A549 (cell line): ENCODE results near the gene HMG20B. TPM values are rescaled to one million over a fixed set of nuclear protein-coding genes. Genes with fewer than 3 reads are reported as not detected.
"Not testable (repeated sequence)": the region's sequence is repeated elsewhere in the genome, so short reads cannot be mapped to it uniquely, and the experiment has no call there.

ENCODE experiments used
- ATAC-seq, 2 experiments: fragments of 200-7000 bp in 1 of 2; fragments of >200 bp in 1 of 2; cut with Nextera tagmentation in 1 of 2; cut with Tn5 transposase in 1 of 2; 3 replicates each; pipeline versions ENCODE4 v1.8.0 to v1.9.1; 2018 to 2020; ENCODE audit warnings: mild to moderate bottlenecking in 1 of 2, moderate library complexity in 1 of 2
- CTCF ChIA-PET: fragments of 300-600 bp; sonication (Branson Sonifier 250); formaldehyde crosslinking; extraction: SDS; loops from one replicate; lab custom pipeline; 2021; ENCODE audit warnings: antibody characterized with exemption, inconsistent platforms; lab: Yijun Ruan, JAX
- POLR2A ChIA-PET: fragments of 350-600 bp; formaldehyde crosslinking; extraction: SDS; loops from one replicate; lab custom pipeline; 2021; ENCODE audit warnings: antibody characterized with exemption, inconsistent platforms; lab: Yijun Ruan, JAX
- DNase-seq, 2 experiments: peaks; one replicate each; pipeline versions ENCODE4 v3.0.0 to v3.0.0-alpha.2; 2011 to 2016; ENCODE audit warnings: low read depth in 1 of 2, low spot score in 1 of 2
- FAIRE-seq: peaks from 2 replicates; lab custom pipeline; 2011; peaks lifted over from hg19 to GRCh38; lab: Jason Lieb, UNC
- H3K27ac ChIP-seq, 2 experiments: fragments of >200 bp; sonication (Bioruptor Twin); formaldehyde crosslinking; 3 replicates each; pipeline ENCODE4 v1.5.1; 2016 to 2017
- H3K4me1 ChIP-seq: fragments of >200 bp; sonication (Bioruptor Twin); formaldehyde crosslinking; 3 replicates; pipeline ENCODE4 v1.6.1; 2016
- H3K4me2 ChIP-seq: fragments of >200 bp; sonication (Bioruptor Twin); formaldehyde crosslinking; 3 replicates; pipeline ENCODE4 v1.6.1; 2016
- H3K4me3 ChIP-seq: fragments of >200 bp; sonication (Bioruptor Twin); formaldehyde crosslinking; 3 replicates; pipeline ENCODE4 v1.5.1; 2016
- H3K9me3 ChIP-seq: fragments of >200 bp; sonication (Bioruptor Twin); formaldehyde crosslinking; 3 replicates; pipeline ENCODE4 v1.6.1; 2016
- BHLHE40 ChIP-seq: IDR thresholded peaks from 2 replicates; pipeline ENCODE4 v1.6.1; 2012; ENCODE audit warnings: low read depth, low read length, inconsistent platforms
- CBX2 ChIP-seq: fragments of 200-600 bp; sonication (generic); IDR thresholded peaks from 2 replicates; pipeline ENCODE4 v1.6.1; 2016; ENCODE audit warnings: low read depth, mild to moderate bottlenecking, borderline replicate concordance
- CEBPB ChIP-seq, 2 experiments: fragments of >200 bp in 1 of 2; sonication (Bioruptor Twin) in 1 of 2; formaldehyde crosslinking in 1 of 2; IDR thresholded peaks; 2 replicates each; pipeline ENCODE4 v1.6.1; 2012 to 2016
- CHD4 ChIP-seq: fragments of 200-600 bp; sonication (generic); IDR thresholded peaks from 2 replicates; pipeline ENCODE4 v1.6.1; 2016; ENCODE audit warnings: antibody characterized with exemption, mild to moderate bottlenecking, borderline replicate concordance
- EHMT2 ChIP-seq: fragments of 200-600 bp; sonication (generic); IDR thresholded peaks from 2 replicates; pipeline ENCODE4 v1.6.1; 2016; ENCODE audit warnings: antibody characterized with exemption, low read depth, mild to moderate bottlenecking, moderate library complexity
- FOSL2 ChIP-seq, 2 experiments: fragments of 450-650 bp in 1 of 2; fragments of >200 bp in 1 of 2; sonication (Bioruptor Twin) in 1 of 2; formaldehyde crosslinking; IDR thresholded peaks; 2 replicates each; pipeline versions ENCODE4 v1.5.0 to v1.6.1; 2016 to 2020; ENCODE audit warnings: mild to moderate bottlenecking in 1 of 2, moderate library complexity in 1 of 2
- FOXS1 ChIP-seq: fragments of 250-450 bp; sonication (Bioruptor Pico); IDR thresholded peaks from 2 replicates; pipeline ENCODE4 v1.5.0; 2020; ENCODE audit warnings: mild to moderate bottlenecking, moderate library complexity
- HDAC2 ChIP-seq: fragments of 200-600 bp; sonication (generic); IDR thresholded peaks from 2 replicates; pipeline ENCODE4 v1.6.1; 2016
- HES2 ChIP-seq: fragments of >200 bp; sonication (Bioruptor Twin); formaldehyde crosslinking; IDR thresholded peaks from 2 replicates; pipeline ENCODE4 v1.6.1; 2016
- JUNB ChIP-seq: fragments of >200 bp; sonication (Bioruptor Twin); formaldehyde crosslinking; IDR thresholded peaks from 2 replicates; pipeline ENCODE4 v1.6.1; 2016
- NPAS2 ChIP-seq: fragments of 250-450 bp; sonication (Bioruptor Pico); IDR thresholded peaks from 2 replicates; pipeline ENCODE4 v1.8.0; 2022; ENCODE audit warnings: mild to moderate bottlenecking, moderate library complexity, borderline replicate concordance
- PBX3 ChIP-seq: IDR thresholded peaks from 2 replicates; pipeline ENCODE4 v1.6.1; 2012
- RFX5 ChIP-seq: fragments of 450-650 bp; IDR thresholded peaks from 2 replicates; pipeline ENCODE4 v1.7.1; 2014; ENCODE audit warnings: antibody characterized with exemption, mild to moderate bottlenecking, moderate library complexity
- RNF2 ChIP-seq: fragments of 200-600 bp; sonication (generic); IDR thresholded peaks from 2 replicates; pipeline ENCODE4 v1.6.1; 2016; ENCODE audit warnings: low read depth, mild to moderate bottlenecking, antibody characterized with exemption, moderate library complexity, borderline replicate concordance
- SREBF2 ChIP-seq: fragments of 450-650 bp; IDR thresholded peaks from 2 replicates; pipeline ENCODE4 v1.6.1; 2014; ENCODE audit warnings: mild to moderate bottlenecking, moderate library complexity
- ZFP36 ChIP-seq: fragments of 450-650 bp; IDR thresholded peaks from 2 replicates; pipeline ENCODE4 v1.6.1; 2014; ENCODE audit warnings: borderline replicate concordance; ENCODE audit not compliant: partially characterized antibody
- ZSCAN20 ChIP-seq: fragments of 250-450 bp; sonication (Bioruptor Pico); IDR thresholded peaks from 2 replicates; pipeline ENCODE4 v1.8.0; 2022; ENCODE audit warnings: mild to moderate bottlenecking, moderate library complexity
- WGBS: methylation state at CpG from one replicate; pipeline ENCODE4 v1.1.6; 2017; ENCODE audit errors: missing lambda C conversion rate; 5-methylcytosine and 5-hydroxymethylcytosine counted together
- polyA plus RNA-seq, 4 experiments: library from polyadenylated mRNA; depleted of rRNA in 3 of 4; stranded (reverse); fragments of >200 nt; fragmentation: RNase III in 1 of 4; extraction: RNeasy Plus Mini Kit Qiagen cat#74134 plus additional on column Dnase treatment in 1 of 4; gene quantifications; 2 replicates in 3 of 4; 3 replicates in 1 of 4; pipeline ENCODE4 v1.2.3, GENCODE V29; 2011 to 2017
- TF ChIP-seq, protein P1 (sequence below): fragments of >200 bp; sonication (Bioruptor Twin); formaldehyde crosslinking; IDR thresholded peaks from 3 replicates; pipeline ENCODE4 v1.5.1; 2016
- TF ChIP-seq, protein P2 (sequence below): fragments of >200 bp; sonication (Bioruptor Twin); formaldehyde crosslinking; IDR thresholded peaks from 3 replicates; pipeline ENCODE4 v1.6.1; 2016

Gene HMG20B
- polyA plus RNA-seq, 2 of the 4 experiments (the other 2 are of a cell fraction) = 24.2 to 47.1 TPM

DNA sequence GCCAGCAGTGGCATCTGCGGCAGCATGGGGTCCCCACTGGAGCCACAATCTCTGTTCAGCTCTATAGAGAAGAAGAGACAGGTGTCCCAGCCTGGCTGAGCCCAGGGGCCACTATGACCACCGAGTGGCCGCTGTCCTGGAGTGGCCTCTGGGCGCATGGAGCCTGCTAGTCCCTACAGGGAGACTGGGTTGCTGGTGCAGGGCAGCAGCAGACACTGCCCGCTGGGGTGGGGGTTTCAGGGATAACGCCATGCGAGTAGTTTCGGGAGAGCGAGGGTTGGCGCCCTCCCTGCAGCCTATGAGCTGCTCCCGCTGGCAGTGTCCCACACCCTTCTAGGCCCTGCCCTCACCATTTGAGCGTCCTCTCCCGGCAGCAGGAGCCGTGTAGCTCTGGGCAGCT lies 44.7 kb upstream of the HMG20B start:
- ATAC-seq (no peak), FAIRE-seq (no peak), DNase-seq (no peak)
- WGBS = 95% methylated on average over 4 of the region's 14 CpGs
- H3K4me1 ChIP-seq = no peaks in the 10 kb centered on the region
- H3K9me3 ChIP-seq = no peaks in the 10 kb centered on the region
- TF ChIP-seq ZSCAN20 (CRISPR knock-in tag) = no peak
- TF ChIP-seq FOXS1 (CRISPR knock-in tag) = no peak
- TF ChIP-seq HDAC2 = no peak
- TF ChIP-seq RFX5 = no peak
- no peak for TF ChIP-seq FOSL2 (IDR thresholded peaks at IDR 0.05)
- no peak for TF ChIP-seq FOSL2 (CRISPR knock-in tag; IDR thresholded peaks at IDR 0.05)
- TF ChIP-seq EHMT2 = no peak
- TF ChIP-seq SREBF2 = no peak
- H3K27ac ChIP-seq = no peak overlapping the region
- ChIA-PET CTCF (interaction anchor here (0.6 to 1.2 kb wide), 2 partner anchors 28 to 202 kb away, joined by 3 read pairs; no protein-coding TSS in a partner anchor), POLR2A (no interaction called here)
- no peak overlapping the region for H3K4me2 ChIP-seq
- no peak overlapping the region for H3K4me3 ChIP-seq

GRCh38 chr19:3528539-3529211 lies 44.1 kb upstream of the HMG20B start:
- POLR2A ChIA-PET = no interaction called here
- CTCF ChIA-PET = interaction anchor here (1.2 kb wide), 1 partner anchor 203 kb away, joined by 3 read pairs; no protein-coding TSS in a partner anchor
- Histone ChIP-seq H3K27ac (no peak overlapping the region), H3K4me2 (no peak overlapping the region), H3K9me3 (no peaks in the 10 kb centered on the region), H3K4me1 (no peaks in the 10 kb centered on the region), H3K4me3 (no peak overlapping the region)
- FAIRE-seq (no peak), DNase-seq (no peak), ATAC-seq (no peak)
- TF ChIP-seq ZFP36 (no peak), RNF2 (no peak), HES2 (no peak), CHD4 (no peak), EHMT2 (no peak)
- WGBS = 97% methylated on average over 20 of the region's 20 CpGs

DNA sequence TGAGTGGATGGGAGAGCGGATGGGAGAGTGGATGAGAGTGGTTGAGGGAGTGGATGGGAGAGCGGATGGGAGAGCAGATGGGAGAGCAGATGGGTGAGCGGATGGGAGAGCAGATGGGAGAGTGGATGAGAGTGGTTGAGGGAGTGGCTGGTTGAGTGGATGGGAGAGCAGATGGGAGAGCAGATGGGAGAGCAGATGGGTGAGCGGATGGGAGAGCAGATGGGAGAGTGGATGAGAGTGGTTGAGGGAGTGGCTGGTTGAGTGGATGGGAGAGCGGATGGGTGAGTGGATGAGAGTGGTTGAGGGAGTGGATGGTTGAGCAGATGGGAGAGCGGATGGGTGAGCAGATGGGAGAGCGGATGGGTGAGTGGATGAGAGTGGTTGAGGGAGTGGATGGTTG lies 43.4 kb upstream of the HMG20B start:
- FAIRE-seq, H3K4me2 ChIP-seq, CTCF ChIA-PET, H3K4me1 ChIP-seq, H3K4me3 ChIP-seq, H3K9me3 ChIP-seq, ATAC-seq, H3K27ac ChIP-seq, DNase-seq, POLR2A ChIA-PET: not testable (repeated sequence)
- 94% methylated on average over 7 of the region's 7 CpGs for WGBS

GRCh38 chr19:3530389-3530788 lies 42.4 kb upstream of the HMG20B start:
- TF ChIP-seq, protein P1, sequence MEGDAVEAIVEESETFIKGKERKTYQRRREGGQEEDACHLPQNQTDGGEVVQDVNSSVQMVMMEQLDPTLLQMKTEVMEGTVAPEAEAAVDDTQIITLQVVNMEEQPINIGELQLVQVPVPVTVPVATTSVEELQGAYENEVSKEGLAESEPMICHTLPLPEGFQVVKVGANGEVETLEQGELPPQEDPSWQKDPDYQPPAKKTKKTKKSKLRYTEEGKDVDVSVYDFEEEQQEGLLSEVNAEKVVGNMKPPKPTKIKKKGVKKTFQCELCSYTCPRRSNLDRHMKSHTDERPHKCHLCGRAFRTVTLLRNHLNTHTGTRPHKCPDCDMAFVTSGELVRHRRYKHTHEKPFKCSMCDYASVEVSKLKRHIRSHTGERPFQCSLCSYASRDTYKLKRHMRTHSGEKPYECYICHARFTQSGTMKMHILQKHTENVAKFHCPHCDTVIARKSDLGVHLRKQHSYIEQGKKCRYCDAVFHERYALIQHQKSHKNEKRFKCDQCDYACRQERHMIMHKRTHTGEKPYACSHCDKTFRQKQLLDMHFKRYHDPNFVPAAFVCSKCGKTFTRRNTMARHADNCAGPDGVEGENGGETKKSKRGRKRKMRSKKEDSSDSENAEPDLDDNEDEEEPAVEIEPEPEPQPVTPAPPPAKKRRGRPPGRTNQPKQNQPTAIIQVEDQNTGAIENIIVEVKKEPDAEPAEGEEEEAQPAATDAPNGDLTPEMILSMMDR = no peak
- TF ChIP-seq HES2 = no peak
- TF ChIP-seq CBX2 = no peak
- TF ChIP-seq JUNB = no peak
- no peak for TF ChIP-seq PBX3
- TF ChIP-seq, protein P2, sequence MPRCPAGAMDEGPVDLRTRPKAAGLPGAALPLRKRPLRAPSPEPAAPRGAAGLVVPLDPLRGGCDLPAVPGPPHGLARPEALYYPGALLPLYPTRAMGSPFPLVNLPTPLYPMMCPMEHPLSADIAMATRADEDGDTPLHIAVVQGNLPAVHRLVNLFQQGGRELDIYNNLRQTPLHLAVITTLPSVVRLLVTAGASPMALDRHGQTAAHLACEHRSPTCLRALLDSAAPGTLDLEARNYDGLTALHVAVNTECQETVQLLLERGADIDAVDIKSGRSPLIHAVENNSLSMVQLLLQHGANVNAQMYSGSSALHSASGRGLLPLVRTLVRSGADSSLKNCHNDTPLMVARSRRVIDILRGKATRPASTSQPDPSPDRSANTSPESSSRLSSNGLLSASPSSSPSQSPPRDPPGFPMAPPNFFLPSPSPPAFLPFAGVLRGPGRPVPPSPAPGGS = no peak
- TF ChIP-seq SREBF2 = no peak
- TF ChIP-seq NPAS2 (CRISPR knock-in tag) = no peak
- TF ChIP-seq CEBPB (IDR thresholded peaks at IDR 0.05) = no peak
- no peak for TF ChIP-seq BHLHE40
- ATAC-seq (no peak), FAIRE-seq (no peak), DNase-seq (no peak)
- POLR2A ChIA-PET = no interaction called here
- 96% methylated on average over 12 of the region's 12 CpGs for WGBS
- H3K4me3 ChIP-seq = no peak overlapping the region
- no peak overlapping the region for H3K4me2 ChIP-seq
- CTCF ChIA-PET = interaction anchor here (1.0 kb wide), 1 partner anchor 15 kb away, joined by 7 read pairs; no protein-coding TSS in a partner anchor
- no peaks in the 10 kb centered on the region for H3K4me1 ChIP-seq
- no peak overlapping the region for H3K27ac ChIP-seq
- H3K9me3 ChIP-seq = no peaks in the 10 kb centered on the region
